ENCODE results near the gene EYS.
"Not testable (repeated sequence)": the region's sequence is repeated elsewhere in the genome, so short reads cannot be mapped to it uniquely, and the experiment has no call there.

EYS gene

GRCh38 chr6:63745784-63746183 lies 1961.2 kb downstream of the EYS start:
- no peak for DNase-seq

DNA sequence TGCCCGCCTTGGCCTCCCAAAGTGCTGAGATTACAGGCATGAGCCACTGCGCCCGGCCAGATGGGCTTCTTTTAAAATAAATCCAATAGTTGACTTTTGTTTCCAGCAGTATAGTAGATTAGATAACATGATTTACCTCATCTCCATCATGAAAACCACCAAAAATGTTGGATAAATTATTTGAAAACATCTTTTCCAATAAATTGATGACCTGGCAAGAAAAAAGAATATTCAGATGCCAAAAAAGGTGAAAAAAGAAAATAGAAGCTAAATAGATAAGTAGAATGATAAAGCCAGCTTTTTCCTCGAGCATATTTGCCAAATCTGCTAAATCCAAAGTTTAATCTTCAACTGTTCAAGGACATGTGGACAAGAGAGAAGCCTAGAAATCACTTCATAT lies 1962.2 kb downstream of the EYS start:
- DNase-seq = no peak

DNA sequence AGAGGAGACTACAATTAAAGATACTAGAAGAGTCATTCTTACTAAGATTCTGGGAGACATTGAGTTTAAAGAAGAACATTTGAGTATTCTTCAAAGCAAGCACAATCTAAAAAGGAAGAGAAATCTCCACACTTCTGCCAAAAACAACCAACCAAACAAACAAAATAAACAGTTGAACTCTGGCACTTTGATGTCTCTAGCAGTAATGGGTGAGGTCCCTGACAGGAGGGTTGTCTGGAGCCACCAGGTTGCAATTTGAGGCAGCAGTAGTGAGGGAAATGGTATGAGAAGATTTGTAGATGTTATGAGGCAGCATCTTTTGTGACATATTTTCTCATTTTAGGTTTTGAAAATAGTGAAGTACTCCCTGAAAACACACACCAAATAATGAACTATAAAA lies 1963.3 kb downstream of the EYS start:
- DNase-seq = no peak

DNA sequence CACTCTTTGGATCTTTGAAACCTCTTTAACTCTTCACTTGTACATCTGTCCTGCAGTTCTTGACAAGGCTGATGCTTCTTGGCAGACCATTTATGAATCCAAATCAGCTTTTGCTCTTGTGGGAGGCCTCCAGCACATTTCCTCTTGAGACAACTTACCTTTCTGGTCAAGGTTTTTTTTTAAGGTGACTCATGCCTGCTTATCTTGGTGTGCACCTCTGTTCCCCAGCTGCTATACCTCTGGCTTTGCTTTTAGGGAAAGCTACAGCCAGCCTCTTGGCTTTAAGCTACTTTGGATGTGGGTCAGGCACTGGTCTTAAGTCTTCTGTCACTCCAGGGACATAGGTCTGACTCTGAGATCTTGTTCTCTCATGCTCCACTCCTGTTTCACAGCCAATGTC lies 1965.0 kb downstream of the EYS start:
- DNase-seq = no peak

DNA sequence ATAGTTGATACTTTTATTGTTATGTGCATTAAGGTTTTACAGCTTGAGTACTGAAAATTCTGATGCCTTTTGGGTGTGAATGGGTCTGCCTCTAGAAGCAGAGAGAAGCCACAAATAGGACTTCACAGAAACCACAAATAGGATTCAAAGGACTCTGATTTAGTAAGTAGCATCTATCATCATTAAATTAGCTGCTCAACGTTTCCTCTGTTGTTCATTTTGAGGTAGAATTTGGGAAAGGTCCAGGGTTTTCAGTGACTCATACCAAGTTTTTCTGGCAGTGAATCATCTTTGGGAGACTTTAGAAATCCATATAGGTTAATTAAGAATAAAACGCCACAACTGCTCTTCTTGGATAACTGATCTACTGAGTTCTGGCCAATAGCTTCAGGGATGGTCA lies 1966.3 kb downstream of the EYS start:
- DNase-seq = no peak

DNA sequence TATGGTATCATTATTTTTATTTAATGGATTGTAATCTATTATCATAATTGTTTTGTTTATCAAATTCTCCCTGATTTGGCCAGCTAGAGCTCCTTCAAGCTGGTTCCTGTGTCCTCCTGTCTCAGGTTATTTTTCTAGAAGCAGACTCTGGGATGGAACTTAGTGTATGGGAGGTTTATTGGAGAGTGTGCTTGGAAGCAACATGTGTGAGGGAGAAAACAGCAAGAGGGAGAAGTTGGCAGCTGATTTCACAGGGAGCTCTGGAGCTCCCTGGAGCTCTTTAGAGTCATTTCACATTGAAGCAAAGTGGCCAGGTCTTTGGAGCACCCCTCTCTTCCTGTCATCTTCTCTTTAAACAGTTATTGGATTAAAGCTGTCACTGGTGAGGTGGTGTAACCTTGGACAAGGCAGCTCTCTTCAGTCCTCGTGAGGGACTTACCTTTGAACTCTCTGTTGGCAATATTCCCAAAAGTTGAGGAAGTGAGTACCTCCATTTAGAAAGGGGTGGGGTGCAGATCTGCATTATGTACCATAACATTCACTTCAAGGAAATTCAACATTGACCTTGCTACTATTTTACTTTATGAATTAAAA lies 1967.8 kb downstream of the EYS start:
- DNase-seq = no peak

GRCh38 chr6:63738190-63738589 lies 1968.8 kb downstream of the EYS start:
- DNase-seq = not testable (repeated sequence)

DNA sequence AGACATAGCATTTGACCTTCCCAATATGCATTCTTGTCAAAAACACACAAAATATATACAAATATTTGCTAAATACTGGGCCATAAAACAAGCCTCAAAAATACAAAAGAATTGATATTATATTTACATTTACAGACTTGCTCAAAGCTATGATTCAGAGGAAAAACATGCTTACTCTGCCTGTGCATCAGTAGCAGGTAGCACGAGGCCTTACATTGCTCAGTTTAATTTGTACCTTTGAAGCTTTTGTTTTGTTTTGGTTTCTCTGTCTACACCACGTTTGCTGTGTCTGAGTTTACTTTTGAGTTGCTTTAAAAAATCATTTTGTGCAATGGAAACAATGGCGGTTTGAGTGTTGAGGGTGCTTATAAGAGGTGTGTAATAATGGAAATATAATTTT lies 1972.1 kb downstream of the EYS start:
- no peak for DNase-seq

DNA sequence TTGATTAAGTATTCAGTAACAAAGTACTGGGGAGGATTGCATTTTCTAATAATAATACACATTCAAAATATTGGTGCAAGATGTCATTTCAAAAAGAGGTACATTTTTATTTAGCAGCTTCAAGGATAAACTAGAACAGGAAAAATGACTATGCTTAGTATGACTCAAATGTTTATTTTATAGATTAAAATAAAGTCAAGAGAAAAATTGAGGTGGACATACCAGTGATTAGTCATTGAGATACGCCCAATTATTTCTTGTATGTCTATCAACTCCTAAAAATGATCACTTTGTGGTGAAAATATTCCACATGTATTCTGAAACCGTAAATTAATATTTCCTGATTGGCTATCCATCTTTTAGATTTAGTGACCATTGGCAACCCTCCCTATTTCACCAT lies 1974.7 kb downstream of the EYS start:
- DNase-seq = no peak

GRCh38 chr6:63731930-63732329 lies 1975.1 kb downstream of the EYS start:
- DNase-seq = no peak

DNA sequence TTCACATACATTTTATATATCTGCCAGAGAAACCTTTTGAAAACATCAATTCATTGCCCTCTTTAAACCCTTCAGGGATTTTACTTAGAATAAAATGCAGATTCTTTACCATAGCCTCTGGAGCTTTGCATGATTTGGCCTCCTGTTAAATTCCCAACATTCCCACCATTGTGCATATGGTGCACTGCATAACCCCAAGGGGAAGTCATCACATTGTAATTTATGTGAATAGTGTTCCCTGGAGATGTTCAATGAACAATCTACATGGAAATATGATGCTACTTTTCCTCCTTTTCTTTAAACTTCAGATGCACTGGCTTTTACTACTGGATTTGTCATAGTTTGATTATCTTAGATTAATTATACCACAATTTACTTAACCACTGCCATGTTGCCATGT lies 1976.7 kb downstream of the EYS start:
- no peak for DNase-seq

DNA sequence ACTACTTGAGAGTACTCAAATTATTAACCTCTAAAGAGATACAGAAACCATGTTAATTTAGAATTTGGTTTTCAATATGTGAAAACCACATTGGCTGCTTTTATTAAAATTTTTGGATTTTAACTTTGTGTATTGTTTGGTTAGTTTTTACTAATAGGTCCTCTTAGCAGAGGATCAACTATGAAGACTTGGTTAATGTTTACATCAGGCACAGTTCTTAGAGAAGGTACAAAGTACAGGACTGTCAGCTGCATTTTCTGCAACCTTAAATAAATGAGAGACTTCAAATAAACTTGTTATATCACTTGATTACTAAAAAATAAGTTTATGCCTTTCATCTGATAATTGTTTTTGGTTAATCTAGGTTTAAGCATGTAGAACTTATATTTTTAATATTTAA lies 1982.3 kb downstream of the EYS start:
- no peak for DNase-seq

DNA sequence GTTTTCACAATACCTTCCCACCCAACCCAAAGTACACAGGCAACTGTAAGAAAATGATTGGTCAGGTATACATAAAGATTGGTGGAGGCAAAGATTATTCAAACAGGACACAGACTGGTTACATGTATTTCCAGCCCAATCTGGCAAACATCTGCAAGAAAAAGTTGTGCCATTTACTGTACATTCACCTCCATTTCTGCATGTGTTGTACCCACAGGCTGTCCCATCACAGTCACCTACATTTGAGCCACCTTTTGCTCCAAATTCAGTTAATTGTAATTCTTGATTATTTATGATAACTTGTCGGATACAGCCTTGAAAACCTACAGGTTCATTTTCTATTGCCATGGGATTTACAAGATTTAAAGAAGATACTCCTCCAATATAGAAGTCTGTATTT lies 1985.8 kb downstream of the EYS start:
- DNase-seq = no peak

- no peak for DNase-seq
Observed at GRCh38 chr6:63716169-63716568, 1990.9 kb downstream of the EYS start.

DNA sequence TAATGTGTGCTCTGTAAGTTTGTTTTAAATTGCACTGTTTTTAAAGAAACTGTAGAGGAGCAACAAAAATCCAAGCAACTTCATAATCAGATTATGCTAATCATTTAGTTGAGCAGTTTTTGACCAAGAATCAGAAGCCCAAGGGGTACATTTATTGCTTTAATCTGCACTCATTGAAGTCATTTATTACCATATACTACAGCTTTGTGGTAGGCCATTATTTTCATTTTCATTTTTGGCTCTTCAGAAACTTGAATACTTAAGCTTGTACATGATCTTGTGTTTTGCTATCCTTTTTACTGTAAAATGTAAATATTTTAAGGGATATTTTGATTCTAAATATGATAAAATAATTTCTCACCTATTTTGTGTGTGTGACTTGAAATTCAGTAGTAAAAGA lies 1992.9 kb downstream of the EYS start:
- DNase-seq = no peak

- DNase-seq = no peak
Observed at GRCh38 chr6:63713332-63713731, 1993.7 kb downstream of the EYS start.

DNA sequence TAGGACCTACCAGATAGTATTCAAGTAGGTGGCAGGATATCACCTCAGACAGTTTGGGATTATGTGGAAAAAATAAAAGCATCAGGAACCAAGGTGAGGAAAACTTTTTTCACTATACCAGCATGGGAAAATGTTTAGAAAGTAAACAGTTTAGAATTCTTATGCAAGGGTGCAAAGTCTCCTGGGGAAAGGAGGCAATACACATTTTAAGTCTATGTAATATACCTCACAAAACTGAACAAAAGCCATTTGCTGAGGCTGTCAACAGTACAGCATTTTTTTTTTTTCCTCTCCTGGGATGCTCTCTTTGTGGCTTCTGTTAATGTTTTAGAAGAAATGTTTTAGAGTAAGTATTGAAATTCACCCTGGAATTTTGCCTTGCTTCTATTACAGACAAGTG lies 1997.9 kb downstream of the EYS start:
- DNase-seq = no peak

DNA sequence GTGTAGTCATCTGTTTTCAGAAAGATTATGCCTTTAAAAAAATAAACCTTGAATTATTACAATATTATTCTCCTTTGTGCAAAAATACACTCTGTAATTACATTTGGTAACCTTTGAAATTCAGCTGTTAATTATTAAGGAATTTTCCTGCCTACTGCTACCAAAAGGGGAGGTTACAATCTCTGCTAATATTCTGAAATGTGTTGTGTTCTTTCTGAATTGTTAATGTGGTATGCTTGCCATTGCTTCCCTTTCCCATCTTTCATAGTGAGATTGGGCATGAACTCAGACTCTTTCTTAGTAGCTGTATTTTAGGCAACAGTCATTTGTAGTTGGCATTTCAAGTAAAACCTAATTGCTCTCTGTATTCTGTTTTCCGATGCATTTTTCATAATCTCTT lies 1998.4 kb downstream of the EYS start:
- no peak for DNase-seq

DNA sequence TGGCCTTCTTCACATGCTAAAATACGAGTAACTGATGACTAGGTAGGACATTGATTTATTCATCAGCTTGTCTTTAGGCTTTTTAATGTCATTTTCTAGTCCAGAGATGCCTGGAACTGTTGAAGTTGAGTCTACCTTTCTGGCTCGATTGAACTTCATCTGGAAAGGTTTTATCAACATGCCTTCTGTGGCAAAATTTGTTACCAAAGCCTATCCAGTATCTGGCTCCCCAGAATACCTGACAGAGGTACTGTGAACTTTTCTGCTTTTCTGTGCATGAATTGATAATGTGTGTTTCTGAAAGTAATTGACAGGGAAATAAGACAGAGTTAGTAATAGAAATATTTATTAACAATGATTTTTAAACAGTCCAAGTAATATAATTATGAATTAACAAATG lies 2000.4 kb downstream of the EYS start:
- DNase-seq = no peak

- DNase-seq = no peak
Observed at GRCh38 chr6:63705707-63706106, 2001.3 kb downstream of the EYS start.

GRCh38 chr6:63690221-63690620 lies 2016.8 kb downstream of the EYS start:
- no peak for DNase-seq

DNA sequence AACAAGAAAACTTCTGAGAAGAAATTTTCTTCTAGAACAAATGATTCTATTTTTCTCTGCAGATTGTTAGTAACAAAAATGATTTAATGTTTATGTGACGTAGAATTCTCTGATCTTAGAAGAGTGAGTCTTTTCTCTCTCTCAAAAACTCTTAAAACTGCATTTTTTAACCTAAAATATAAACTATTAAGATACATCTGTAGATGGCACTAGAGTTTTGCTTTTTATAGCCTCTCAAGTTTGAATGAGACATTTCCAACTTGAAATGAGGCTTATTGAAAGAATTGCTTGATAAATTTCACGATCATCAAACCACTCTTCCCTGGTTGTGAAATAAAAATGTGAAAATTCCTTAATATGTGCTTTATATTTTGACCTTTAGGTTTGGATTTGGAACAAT lies 2017.6 kb downstream of the EYS start:
- DNase-seq = no peak

DNA sequence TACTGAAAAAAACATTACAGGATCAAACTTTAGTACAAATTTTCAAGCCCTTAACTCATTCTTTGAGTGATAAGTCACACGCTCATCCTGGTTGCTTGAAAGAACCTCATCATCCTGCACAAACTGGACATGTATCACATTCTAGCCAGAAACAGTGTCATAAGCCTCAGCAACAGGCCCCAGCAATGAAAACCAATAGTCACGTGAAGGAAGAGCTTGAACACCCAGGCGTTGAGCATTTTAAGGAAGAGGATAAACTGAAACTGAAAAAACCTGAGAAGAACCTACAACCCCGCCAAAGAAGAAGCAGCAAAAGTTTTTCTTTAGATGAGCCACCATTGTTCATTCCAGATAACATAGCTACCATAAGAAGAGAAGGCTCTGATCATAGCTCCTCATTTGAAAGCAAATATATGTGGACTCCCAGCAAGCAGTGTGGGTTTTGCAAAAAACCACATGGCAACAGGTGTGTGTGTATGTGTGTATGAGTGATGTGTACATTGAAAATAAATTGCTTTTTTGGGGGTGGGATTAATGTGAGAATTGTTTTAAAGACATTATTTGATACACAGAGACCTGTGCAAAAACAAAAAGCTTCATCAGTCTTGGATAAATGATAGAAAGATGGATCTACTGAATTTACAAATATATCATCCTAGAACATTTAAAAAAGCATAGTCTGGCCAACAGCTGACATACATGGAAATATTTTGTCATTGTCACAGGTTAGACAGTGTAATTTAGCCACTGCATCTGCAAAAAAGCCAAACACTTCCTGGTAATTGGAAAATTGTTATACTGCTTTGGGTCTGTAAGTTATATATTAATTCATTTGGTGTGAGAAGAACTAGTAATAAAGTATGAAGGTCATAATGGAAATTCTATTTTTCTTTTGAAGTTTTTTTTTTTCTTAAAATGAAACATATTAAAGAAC lies 2021.3 kb downstream of the EYS start:
- DNase-seq = no peak

DNA sequence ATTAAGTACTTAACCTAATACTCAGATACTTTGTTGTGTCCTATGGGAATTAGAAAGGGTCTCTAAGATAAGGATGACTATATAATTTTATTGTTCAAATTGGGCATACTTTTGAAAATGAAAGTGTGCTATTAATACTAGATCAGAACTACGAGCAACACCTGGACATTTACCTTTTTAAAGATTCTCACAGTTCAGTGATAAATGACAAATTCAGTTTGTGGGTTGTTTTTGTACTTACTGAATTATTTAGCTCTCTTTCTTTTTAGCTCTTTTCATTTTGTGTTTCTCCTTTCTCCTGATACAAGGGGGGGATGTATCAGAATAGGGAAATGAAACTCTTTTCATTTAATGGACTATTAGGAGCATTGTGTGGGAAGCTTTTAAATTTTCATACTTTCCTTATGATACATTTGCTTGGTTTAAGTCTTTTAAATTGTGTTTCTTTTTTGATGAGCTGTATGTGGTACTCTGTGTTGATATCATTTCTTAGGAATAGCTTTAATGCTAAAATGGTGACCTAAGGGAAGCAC lies 2023.9 kb downstream of the EYS start:
- no peak for DNase-seq
